HG02938 (cell line): Measurements from ENCODE around the gene RETSAT.
"Not testable (repeated sequence)": the region's sequence is repeated elsewhere in the genome, so short reads cannot be mapped to it uniquely, and the experiment has no call there.

ENCODE experiments used
- ATAC-seq: cut with Tn5 transposase; IDR thresholded peaks from one replicate; pipeline ENCODE4 v1.9.1; 2021; ENCODE audit warnings: mild to moderate bottlenecking, moderate library complexity; ENCODE audit not compliant: unreplicated experiment

The RETSAT gene

GRCh38 chr2:85334928-85335327 lies 19.4 kb downstream of the RETSAT start:
- no peak for ATAC-seq

- ATAC-seq = not testable (repeated sequence)
Observed at GRCh38 chr2:85333877-85334276, 20.5 kb downstream of the RETSAT start.

DNA sequence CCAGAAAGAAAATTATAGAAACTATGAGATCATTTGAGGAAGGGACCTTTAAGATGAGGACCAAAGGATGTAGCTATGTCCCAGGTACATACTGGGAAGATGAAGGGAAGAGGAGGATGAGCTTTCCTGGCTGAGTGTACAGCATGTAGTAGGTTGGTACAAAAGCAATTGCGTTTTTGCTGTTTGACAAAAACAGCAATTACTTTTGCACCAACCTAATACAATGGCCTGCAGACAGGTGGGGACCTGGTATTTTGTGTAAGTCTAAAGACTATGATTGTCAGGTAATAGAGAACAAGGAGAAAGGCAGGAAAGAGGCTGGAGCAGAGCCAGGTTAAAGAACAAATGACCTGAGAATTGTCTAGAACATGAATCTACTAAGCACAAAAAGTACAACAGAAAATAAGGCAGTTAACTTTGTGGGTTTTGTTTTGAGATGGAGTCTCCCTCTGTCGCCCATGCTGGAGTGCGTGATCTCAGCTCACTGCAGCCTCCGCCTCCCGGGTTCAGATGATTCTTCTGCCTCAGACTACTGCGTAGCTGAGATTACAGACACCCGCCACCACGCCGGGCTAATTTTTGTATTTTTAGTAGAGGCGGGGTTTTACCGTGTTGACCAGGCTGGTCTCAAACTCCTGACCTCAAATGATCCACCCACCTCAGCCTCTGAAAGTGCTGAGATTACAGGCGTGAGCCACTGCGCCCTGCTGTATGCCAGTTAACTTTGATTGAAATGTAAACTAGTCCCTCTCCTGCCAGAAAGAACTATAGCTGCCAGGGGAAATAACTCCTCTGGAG lies 23.3 kb downstream of the RETSAT start:
- ATAC-seq = no peak

DNA sequence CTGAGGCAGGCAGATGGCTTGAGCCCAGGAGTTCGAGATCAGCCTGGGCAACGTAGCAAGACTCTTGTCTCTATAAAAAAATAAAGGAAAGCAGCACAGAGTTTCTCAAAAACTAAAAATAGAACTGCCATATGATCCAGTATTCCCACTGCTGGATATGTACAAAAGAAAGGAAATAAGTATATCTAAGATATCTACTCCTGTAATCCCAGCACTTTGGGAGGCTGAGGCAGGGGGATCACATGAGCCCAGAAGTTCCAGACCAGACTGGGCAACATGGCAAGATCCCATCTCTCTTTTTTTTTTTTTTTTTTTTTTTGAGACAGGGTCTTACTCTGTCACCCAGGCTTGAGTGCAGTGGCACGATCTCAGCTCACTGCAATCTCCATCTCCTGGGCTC lies 24.6 kb downstream of the RETSAT start:
- not testable (repeated sequence) for ATAC-seq

DNA sequence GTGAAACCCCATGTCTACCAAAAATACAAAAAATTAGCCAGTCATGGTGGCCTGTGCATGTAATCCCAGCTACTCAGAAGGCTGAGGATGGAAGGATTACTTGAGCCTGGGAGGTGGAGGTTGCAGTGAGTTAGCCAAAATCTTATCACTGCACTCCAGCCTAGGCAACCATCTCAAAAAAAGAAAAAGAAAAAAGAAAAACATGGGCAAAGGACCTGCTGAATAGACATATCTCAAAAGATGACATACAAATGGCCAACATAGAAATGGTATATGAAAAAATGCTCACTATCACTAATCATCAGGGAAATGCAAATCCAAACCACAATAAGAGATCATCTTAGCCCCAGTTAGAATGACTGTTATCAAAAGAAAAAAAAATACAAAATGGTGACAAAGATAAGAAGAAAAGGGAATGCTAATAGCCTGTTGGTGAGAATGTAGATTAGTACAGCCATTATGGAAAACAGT lies 25.1 kb downstream of the RETSAT start:
- no peak for ATAC-seq

GRCh38 chr2:85327822-85328617 lies 26.3 kb downstream of the RETSAT start, which contains the start of gene TGOLN2:
Gene TGOLN2, minus strand, starts transcription at chr2:85327989. Its CDS starts 27 bp downstream, at chr2:85327962.
- ATAC-seq = peak; percentile 79

GRCh38 chr2:85327160-85327821 lies 27.0 kb downstream of the RETSAT start:
- peak; percentile 28 for ATAC-seq

DNA sequence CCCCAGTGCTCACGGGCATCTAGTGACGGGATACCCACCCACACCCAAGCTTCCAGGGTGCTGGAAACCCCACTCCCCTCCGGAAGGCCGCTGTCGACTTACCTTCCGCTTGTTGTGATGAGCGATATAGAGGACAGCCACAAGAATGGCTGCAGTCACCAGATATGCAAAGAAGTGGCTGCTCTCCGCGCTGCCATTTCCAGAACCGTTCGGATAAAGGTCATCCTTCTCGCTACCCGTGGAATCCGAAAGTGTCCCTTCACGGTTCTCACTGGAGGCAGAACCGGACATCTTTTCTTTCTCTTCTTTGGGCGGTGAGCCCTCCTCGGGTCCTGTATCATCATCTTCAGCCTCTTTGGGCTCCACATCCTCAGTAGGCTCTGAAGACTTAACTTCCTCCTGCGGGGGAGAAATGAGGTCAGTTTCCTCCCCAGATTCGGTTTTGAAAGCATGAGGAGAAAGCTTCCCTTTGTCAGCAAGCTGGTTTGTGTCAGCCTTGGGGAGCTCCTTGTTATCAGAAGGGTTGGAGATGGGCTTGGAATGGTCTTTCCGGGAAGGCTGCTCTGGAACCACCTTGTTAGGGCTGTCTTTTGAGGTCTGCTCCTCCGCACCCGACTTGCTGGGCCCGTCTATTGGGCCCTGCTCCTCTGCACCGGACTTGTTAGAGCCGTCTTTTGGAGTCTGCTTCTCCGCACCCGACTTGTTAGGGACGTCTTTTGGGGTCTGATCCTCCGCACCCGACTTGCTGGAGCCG lies 27.7 kb downstream of the RETSAT start:
- peak; percentile 35 for ATAC-seq

DNA sequence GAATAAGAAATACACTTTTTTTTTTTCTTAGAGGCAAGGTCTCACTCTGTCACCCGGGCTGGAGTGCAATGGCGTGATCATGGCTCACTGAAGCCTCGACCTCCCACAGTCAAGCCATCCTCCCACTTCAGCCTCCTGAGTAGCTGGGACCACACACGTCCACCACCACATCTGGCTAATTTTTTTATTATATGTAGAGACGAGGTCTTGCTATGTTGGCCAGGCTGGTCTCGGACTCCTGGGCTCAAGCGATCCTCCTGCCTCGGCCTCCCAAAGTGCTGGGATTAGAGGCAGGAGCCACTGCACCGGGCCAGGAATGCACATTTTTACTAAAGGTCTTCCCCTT lies 28.9 kb downstream of the RETSAT start:
- ATAC-seq = no peak

- no peak for ATAC-seq
Observed at GRCh38 chr2:85324639-85325465, 29.5 kb downstream of the RETSAT start.

GRCh38 chr2:85323988-85324367 lies 30.4 kb downstream of the RETSAT start:
- ATAC-seq = not testable (repeated sequence)

- ATAC-seq = no peak
Observed at GRCh38 chr2:85323351-85323987, 30.9 kb downstream of the RETSAT start.

DNA sequence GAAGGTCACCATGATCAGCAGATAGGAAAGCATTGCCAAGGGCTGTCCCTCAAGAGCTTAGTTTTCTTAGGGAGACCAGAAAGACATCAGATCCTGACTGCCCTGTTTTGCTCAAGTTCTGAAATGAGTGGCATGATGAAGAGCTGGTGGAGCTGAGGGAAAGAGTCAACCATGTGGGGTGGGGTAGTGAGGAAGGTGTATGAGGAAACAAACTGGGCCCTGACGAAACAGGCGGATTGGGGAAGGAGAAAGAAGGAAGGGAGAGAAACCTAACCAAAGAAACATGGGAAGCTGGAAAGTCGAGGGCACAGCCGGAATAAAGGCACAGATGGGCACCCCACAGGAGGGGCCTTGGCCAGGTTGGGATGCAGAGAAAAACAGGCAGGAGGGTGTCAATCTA lies 34.5 kb downstream of the RETSAT start:
- no peak for ATAC-seq

GRCh38 chr2:85318222-85319074 lies 35.9 kb downstream of the RETSAT start:
- no peak for ATAC-seq

DNA sequence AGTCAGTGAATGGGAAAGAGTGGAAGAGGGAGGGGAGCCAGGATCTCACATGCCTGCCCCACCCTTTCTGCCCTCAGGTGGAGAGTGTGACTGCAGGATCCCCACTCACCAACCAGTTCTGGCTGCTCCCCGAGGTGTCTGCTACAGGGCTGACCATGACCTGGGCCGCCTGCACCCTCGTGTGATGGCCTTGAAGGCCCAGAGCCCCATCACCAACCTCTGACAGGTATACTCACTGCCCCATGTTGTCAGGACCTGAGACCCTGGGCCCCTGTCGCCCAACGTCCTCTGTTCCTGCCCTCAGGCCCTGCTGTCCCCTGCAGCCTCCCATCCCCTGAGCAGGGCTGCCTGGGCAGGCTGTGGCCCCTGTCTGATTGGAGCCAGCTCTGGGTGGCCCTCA lies 38.4 kb downstream of the RETSAT start:
- not testable (repeated sequence) for ATAC-seq

DNA sequence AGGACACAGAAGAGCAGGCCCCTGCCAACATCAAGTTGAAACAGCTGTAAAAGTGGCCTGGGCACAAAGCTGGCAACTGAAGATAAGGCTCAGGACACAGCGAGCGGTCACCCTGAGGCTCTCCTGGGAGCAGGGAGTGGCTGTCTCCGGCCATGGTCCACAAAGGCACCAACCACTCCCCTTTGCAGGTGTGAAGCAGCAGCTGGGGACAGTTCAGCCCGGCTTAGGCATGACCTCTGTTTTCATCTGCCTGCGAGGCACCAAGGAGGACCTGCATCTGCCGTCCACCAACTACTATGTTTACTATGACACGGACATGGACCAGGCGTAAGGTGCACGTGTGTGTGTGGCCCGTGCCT lies 39.5 kb downstream of the RETSAT start:
- ATAC-seq = no peak

DNA sequence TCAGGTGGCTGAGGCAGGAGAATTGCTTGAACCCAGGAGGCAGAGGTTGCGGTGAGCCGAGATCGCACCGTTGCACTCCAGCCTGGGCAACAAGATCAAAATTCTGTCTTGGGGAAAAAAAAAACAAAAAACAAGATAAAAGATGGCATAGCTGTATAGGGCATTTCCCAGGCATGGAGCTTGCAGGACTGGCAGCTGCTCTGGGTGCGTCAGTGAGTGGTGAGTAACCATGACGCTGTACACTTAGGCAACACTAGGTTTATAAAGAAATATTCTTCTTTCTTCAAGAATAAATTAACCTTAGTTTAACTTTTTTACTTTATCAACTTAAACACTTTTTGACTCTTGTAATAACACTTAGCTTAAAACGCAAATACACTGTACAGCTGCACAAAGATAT lies 41.9 kb downstream of the RETSAT start:
- no peak for ATAC-seq

DNA sequence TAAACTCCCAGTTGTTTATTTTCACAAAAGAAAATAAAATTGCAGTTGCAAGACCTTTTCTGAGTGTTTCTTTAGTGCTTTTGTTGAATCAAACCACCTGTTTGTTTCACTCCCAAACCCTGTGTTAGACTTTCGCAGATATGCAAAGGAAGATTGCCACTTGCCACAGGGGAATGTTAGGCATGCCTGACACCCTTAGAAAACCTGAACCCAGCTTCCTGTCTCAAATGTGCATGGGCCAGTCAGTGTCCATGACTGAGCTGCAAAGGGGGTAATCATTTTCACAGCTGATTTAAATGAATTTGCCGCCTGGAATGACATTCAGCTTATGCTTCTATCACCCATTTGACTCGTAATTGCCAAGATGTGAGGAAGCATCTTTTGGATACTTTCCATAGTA lies 44.0 kb downstream of the RETSAT start:
- no peak for ATAC-seq
